ENCODE data around the gene C18orf63.

- no peak for TF ChIP-seq CTCF (IDR thresholded peaks at IDR 0.05)
- TF ChIP-seq ZFX (IDR thresholded peaks at IDR 0.05; ENCODE audit: borderline replicate concordance) = no peak
Observed at GRCh38 chr18:74400813-74401212, 85.2 kb downstream of the C18orf63 start.
